HEK293 (cell line): Measurements from ENCODE around the gene ARID4A.

Experiments
- CTCF ChIA-PET: fragments of 350-600 bp; formaldehyde crosslinking; extraction: SDS; loops from one replicate; lab custom pipeline; 2021; ENCODE audit warnings: antibody characterized with exemption; lab: Yijun Ruan, JAX
- POLR2A ChIA-PET: fragments of 300-600 bp; formaldehyde crosslinking; extraction: SDS; loops from one replicate; lab custom pipeline; 2020; ENCODE audit warnings: antibody characterized with exemption, inconsistent platforms; lab: Yijun Ruan, JAX
- H3K27ac ChIP-seq: fragments of 200-500 bp; sonication (Bioruptor generic); 2 replicates; pipeline ENCODE4 v1.5.1; 2014; ENCODE audit warnings: low read depth, low read length, control low read depth, inconsistent platforms; ENCODE audit errors: extremely low read depth
- H3K36me3 ChIP-seq, 2 experiments: fragments of 200-500 bp in 1 of 2; sonication (Bioruptor generic) in 1 of 2; 1 replicate in 1 of 2; 2 replicates in 1 of 2; pipeline ENCODE4 v1.5.1; 2014 to 2017; ENCODE audit warnings: inconsistent platforms in 2 of 2, low read length in 2 of 2; ENCODE audit not compliant: control insufficient read depth in 2 of 2, insufficient read depth in 1 of 2
- H3K4me1 ChIP-seq: fragments of 200-500 bp; sonication (Bioruptor generic); 2 replicates; pipeline ENCODE4 v1.5.1; 2014; ENCODE audit warnings: mild to moderate bottlenecking, low read length, inconsistent platforms; ENCODE audit not compliant: control insufficient read depth, insufficient read depth
- H3K4me3 ChIP-seq: 2 replicates; pipeline ENCODE4 v1.5.1; 2011; ENCODE audit warnings: low read depth, mild to moderate bottlenecking, control low read depth, low read length, moderate library complexity
- H3K9me3 ChIP-seq: fragments of 200-500 bp; sonication (Bioruptor generic); 2 replicates; pipeline ENCODE4 v1.5.1; 2014; ENCODE audit warnings: low read depth, low read length, inconsistent platforms; ENCODE audit not compliant: control insufficient read depth, insufficient read depth
- GFI1B ChIP-seq: fragments of 450-650 bp; formaldehyde crosslinking; IDR thresholded peaks from 2 replicates; pipeline ENCODE4 v1.5.1; 2016; ENCODE audit warnings: missing biosample characterization, missing genetic modification characterization
- GLI4 ChIP-seq: fragments of 450-650 bp; formaldehyde crosslinking; IDR thresholded peaks from 2 replicates; pipeline ENCODE4 v1.5.1; 2016; ENCODE audit warnings: missing biosample characterization, missing genetic modification characterization
- GLIS1 ChIP-seq: fragments of 450-650 bp; formaldehyde crosslinking; IDR thresholded peaks from 2 replicates; pipeline ENCODE4 v1.5.1; 2016; ENCODE audit warnings: missing biosample characterization, missing genetic modification characterization
- HOXC10 ChIP-seq: sonication (generic); formaldehyde crosslinking; IDR thresholded peaks from 2 replicates; pipeline ENCODE4 v1.8.1; 2023; ENCODE audit warnings: mild to moderate bottlenecking, missing genetic modification reagents
- SCRT2 ChIP-seq: fragments of 450-650 bp; formaldehyde crosslinking; IDR thresholded peaks from 2 replicates; pipeline ENCODE4 v1.5.1; 2016; ENCODE audit warnings: missing biosample characterization, missing genetic modification characterization
- ZBTB1 ChIP-seq: fragments of 450-650 bp; formaldehyde crosslinking; IDR thresholded peaks from 2 replicates; pipeline ENCODE4 v1.5.1; 2016; ENCODE audit warnings: missing biosample characterization, missing genetic modification characterization
- ZBTB10 ChIP-seq: fragments of 450-650 bp; formaldehyde crosslinking; IDR thresholded peaks from 2 replicates; pipeline ENCODE4 v1.5.1; 2016; ENCODE audit warnings: missing biosample characterization, missing genetic modification characterization
- ZBTB17 ChIP-seq: fragments of 450-650 bp; formaldehyde crosslinking; IDR thresholded peaks from 2 replicates; pipeline ENCODE4 v1.5.1; 2016; ENCODE audit warnings: missing biosample characterization, missing genetic modification characterization
- ZFP3 ChIP-seq: fragments of 450-650 bp; formaldehyde crosslinking; IDR thresholded peaks from 2 replicates; pipeline ENCODE4 v1.5.1; 2016; ENCODE audit warnings: low read depth, missing biosample characterization, missing genetic modification characterization
- ZFP41 ChIP-seq: fragments of 450-650 bp; formaldehyde crosslinking; IDR thresholded peaks from 2 replicates; pipeline ENCODE4 v1.5.1; 2016; ENCODE audit warnings: missing biosample characterization, missing genetic modification characterization, borderline replicate concordance
- ZNF148 ChIP-seq: fragments of 450-650 bp; formaldehyde crosslinking; IDR thresholded peaks from 2 replicates; pipeline ENCODE4 v1.5.0; 2017; ENCODE audit warnings: missing biosample characterization, missing genetic modification characterization, borderline replicate concordance
- ZNF169 ChIP-seq: fragments of 450-650 bp; formaldehyde crosslinking; IDR thresholded peaks from 2 replicates; pipeline ENCODE4 v1.5.1; 2016; ENCODE audit warnings: missing biosample characterization, missing genetic modification characterization
- ZNF24 ChIP-seq: fragments of 450-650 bp; formaldehyde crosslinking; IDR thresholded peaks from 2 replicates; pipeline ENCODE4 v1.5.1; 2016; ENCODE audit warnings: missing biosample characterization, missing genetic modification characterization
- ZNF292 ChIP-seq: fragments of 450-650 bp; formaldehyde crosslinking; IDR thresholded peaks from 2 replicates; pipeline ENCODE4 v1.5.1; 2016; ENCODE audit warnings: low read depth, missing biosample characterization, missing genetic modification characterization, borderline replicate concordance
- ZNF350 ChIP-seq: fragments of 450-650 bp; formaldehyde crosslinking; IDR thresholded peaks from 2 replicates; pipeline ENCODE4 v1.5.0; 2017; ENCODE audit warnings: missing biosample characterization, mild to moderate bottlenecking, missing genetic modification characterization
- ZNF362 ChIP-seq: fragments of 450-650 bp; formaldehyde crosslinking; IDR thresholded peaks from 2 replicates; pipeline ENCODE4 v1.5.1; 2016; ENCODE audit warnings: missing biosample characterization, missing genetic modification characterization
- ZNF391 ChIP-seq: fragments of 450-650 bp; formaldehyde crosslinking; IDR thresholded peaks from 2 replicates; pipeline ENCODE4 v1.5.1; 2016; ENCODE audit warnings: low read depth, missing biosample characterization, missing genetic modification characterization, borderline replicate concordance
- ZNF473 ChIP-seq: fragments of 450-650 bp; formaldehyde crosslinking; IDR thresholded peaks from 2 replicates; pipeline ENCODE4 v1.5.1; 2017; ENCODE audit warnings: missing biosample characterization, missing genetic modification characterization
- ZNF521 ChIP-seq: fragments of 450-650 bp; formaldehyde crosslinking; IDR thresholded peaks from 2 replicates; pipeline ENCODE4 v1.5.1; 2017; ENCODE audit warnings: missing biosample characterization, mild to moderate bottlenecking, missing genetic modification characterization
- ZNF560 ChIP-seq: fragments of 450-650 bp; formaldehyde crosslinking; IDR thresholded peaks from 2 replicates; pipeline ENCODE4 v1.5.1; 2017; ENCODE audit warnings: missing biosample characterization, missing genetic modification characterization, borderline replicate concordance
- ZNF561 ChIP-seq: fragments of 450-650 bp; IDR thresholded peaks from 2 replicates; pipeline ENCODE4 v1.5.1; 2018; ENCODE audit warnings: missing biosample characterization, missing genetic modification characterization, borderline replicate concordance
- ZNF585B ChIP-seq: fragments of 450-650 bp; formaldehyde crosslinking; IDR thresholded peaks from 2 replicates; pipeline ENCODE4 v1.5.1; 2016; ENCODE audit warnings: missing biosample characterization, missing genetic modification characterization
- ZNF629 ChIP-seq: fragments of 450-650 bp; formaldehyde crosslinking; IDR thresholded peaks from 2 replicates; pipeline ENCODE4 v1.5.1; 2017; ENCODE audit warnings: missing biosample characterization, missing genetic modification characterization
- ZNF658 ChIP-seq: fragments of 450-650 bp; formaldehyde crosslinking; IDR thresholded peaks from 2 replicates; pipeline ENCODE4; 2016; ENCODE audit warnings: missing biosample characterization, missing genetic modification characterization
- ZNF692 ChIP-seq: fragments of 450-650 bp; formaldehyde crosslinking; IDR thresholded peaks from 2 replicates; pipeline ENCODE4 v1.5.1; 2016; ENCODE audit warnings: missing biosample characterization, missing genetic modification characterization
- ZNF704 ChIP-seq: fragments of 450-650 bp; formaldehyde crosslinking; IDR thresholded peaks from 2 replicates; pipeline ENCODE4 v1.5.1; 2016; ENCODE audit warnings: missing biosample characterization, missing genetic modification characterization
- ZSCAN16 ChIP-seq: fragments of 450-650 bp; formaldehyde crosslinking; IDR thresholded peaks from 2 replicates; pipeline ENCODE4 v1.5.1; 2016; ENCODE audit warnings: missing biosample characterization, missing genetic modification characterization

ARID4A gene

GRCh38 chr14:58398495-58398894, 100.1 kb downstream of the ARID4A start (continued):
- TF ChIP-seq ZNF561 (tag by site-specific recombination) (no peak), ZNF169 (tag by site-specific recombination) (no peak)

- Histone ChIP-seq H3K4me1 (peaks cover 2% of the 10 kb centered on the region; the same call in 1 of the 2 replicates), H3K9me3 (no peaks in the 10 kb centered on the region), H3K27ac (no peak overlapping the region), H3K4me3 (no peak overlapping the region), H3K36me3 (no peaks in the 10 kb centered on the region; a peak in 1 of 3 replicates)
- POLR2A ChIA-PET: interaction anchor here (1.4 to 1.9 kb wide), 2 partner anchors 29 to 101 kb away, joined by 4 to 6 read pairs; partner anchors contain the start of genes ARID4A, KIAA0586 and TIMM9
- CTCF ChIA-PET: no interaction called here
- TF ChIP-seq GFI1B (tag by site-specific recombination) (no peak), ZBTB10 (no peak), GLI4 (no peak), ZNF585B (tag by site-specific recombination) (no peak), ZFP41 (no peak), GLIS1 (tag by site-specific recombination) (no peak), ZBTB17 (no peak)
Observed at GRCh38 chr14:58398895-58399294, 100.5 kb downstream of the ARID4A start.

GRCh38 chr14:58401587-58401986, 103.2 kb downstream of the ARID4A start:
- peaks cover 0 to 4% of the 10 kb centered on the region in 2 experiments; a peak in 1 of 3 replicates for H3K36me3 ChIP-seq
- ChIA-PET POLR2A (no interaction called here), CTCF (interaction anchor here (0.6 to 0.7 kb wide), 2 partner anchors 30 to 127 kb away, joined by 3 read pairs; no protein-coding TSS in a partner anchor)
- no peaks in the 10 kb centered on the region for H3K9me3 ChIP-seq
- no peak overlapping the region for H3K4me3 ChIP-seq
- no peaks in the 10 kb centered on the region for H3K4me1 ChIP-seq
- H3K27ac ChIP-seq: no peak overlapping the region
- TF ChIP-seq ZSCAN16 (tag by site-specific recombination): no peak
- TF ChIP-seq ZNF24 (tag by site-specific recombination): no peak
- TF ChIP-seq ZNF473: no peak
- no peak for TF ChIP-seq ZNF704
- TF ChIP-seq ZNF362 (tag by site-specific recombination): no peak
- no peak for TF ChIP-seq ZNF692 (tag by site-specific recombination)
- TF ChIP-seq ZNF658 (tag by site-specific recombination): no peak
- TF ChIP-seq ZBTB1: no peak
- no peak for TF ChIP-seq SCRT2
- no peak for TF ChIP-seq ZNF629 (tag by site-specific recombination)
- TF ChIP-seq ZFP3: no peak
- no peak for TF ChIP-seq ZNF148
- TF ChIP-seq HOXC10 (CRISPR knock-in tag): no peak
- TF ChIP-seq ZNF391 (tag by site-specific recombination): no peak
- TF ChIP-seq ZNF292 (tag by site-specific recombination): no peak
- no peak for TF ChIP-seq ZNF521 (tag by site-specific recombination)
- TF ChIP-seq ZNF560 (tag by site-specific recombination): no peak
- no peak for TF ChIP-seq ZNF350 (tag by site-specific recombination)
